ENCODE results near the gene GRIK4. TPM values are rescaled to one million over a fixed set of nuclear protein-coding genes. Genes with fewer than 3 reads are reported as not detected.

GRIK4 gene
- total RNA-seq, 1 donor from 2014 or later: 4.5 TPM

DNA sequence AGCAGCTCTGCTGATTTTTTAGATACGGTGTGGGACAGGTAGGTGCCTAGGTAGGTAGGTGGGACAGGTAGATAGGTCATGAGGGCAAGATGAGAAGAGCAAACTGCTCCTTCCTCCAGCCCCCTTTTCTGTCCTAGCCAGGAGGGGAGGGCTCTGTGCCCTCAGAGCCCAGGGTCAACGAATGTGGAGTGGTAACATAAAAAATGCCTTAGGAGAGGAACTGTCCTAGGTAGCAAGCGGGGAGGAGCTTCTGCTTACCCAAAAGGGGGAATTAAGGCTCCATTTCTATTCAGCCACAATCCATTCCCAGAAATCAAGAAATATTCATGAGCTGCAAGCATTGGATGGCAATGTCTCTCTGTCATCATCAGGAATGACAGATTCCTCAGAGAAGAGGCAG lies 234.8 kb downstream of the GRIK4 start:
- Mint-ChIP-seq H3K36me3 (ENCODE audit: low read depth, unreplicated experiment) (no peaks in the 10 kb centered on the region), H3K27ac (ENCODE audit: unreplicated experiment) (no peak overlapping the region), H3K9me3 (ENCODE audit: unreplicated experiment) (no peaks in the 10 kb centered on the region), H3K4me1 (ENCODE audit: unreplicated experiment) (no peaks in the 10 kb centered on the region), H3K27me3 (ENCODE audit: unreplicated experiment) (peaks cover 2% of the 10 kb centered on the region), H3K4me3 (ENCODE audit: unreplicated experiment) (no peak overlapping the region)
- DNase-seq (ENCODE audit: low spot score): no peak
- TF ChIP-seq, protein P1, sequence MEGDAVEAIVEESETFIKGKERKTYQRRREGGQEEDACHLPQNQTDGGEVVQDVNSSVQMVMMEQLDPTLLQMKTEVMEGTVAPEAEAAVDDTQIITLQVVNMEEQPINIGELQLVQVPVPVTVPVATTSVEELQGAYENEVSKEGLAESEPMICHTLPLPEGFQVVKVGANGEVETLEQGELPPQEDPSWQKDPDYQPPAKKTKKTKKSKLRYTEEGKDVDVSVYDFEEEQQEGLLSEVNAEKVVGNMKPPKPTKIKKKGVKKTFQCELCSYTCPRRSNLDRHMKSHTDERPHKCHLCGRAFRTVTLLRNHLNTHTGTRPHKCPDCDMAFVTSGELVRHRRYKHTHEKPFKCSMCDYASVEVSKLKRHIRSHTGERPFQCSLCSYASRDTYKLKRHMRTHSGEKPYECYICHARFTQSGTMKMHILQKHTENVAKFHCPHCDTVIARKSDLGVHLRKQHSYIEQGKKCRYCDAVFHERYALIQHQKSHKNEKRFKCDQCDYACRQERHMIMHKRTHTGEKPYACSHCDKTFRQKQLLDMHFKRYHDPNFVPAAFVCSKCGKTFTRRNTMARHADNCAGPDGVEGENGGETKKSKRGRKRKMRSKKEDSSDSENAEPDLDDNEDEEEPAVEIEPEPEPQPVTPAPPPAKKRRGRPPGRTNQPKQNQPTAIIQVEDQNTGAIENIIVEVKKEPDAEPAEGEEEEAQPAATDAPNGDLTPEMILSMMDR (IDR thresholded peaks at IDR 0.05; ENCODE audit: unreplicated experiment): no peak

DNA sequence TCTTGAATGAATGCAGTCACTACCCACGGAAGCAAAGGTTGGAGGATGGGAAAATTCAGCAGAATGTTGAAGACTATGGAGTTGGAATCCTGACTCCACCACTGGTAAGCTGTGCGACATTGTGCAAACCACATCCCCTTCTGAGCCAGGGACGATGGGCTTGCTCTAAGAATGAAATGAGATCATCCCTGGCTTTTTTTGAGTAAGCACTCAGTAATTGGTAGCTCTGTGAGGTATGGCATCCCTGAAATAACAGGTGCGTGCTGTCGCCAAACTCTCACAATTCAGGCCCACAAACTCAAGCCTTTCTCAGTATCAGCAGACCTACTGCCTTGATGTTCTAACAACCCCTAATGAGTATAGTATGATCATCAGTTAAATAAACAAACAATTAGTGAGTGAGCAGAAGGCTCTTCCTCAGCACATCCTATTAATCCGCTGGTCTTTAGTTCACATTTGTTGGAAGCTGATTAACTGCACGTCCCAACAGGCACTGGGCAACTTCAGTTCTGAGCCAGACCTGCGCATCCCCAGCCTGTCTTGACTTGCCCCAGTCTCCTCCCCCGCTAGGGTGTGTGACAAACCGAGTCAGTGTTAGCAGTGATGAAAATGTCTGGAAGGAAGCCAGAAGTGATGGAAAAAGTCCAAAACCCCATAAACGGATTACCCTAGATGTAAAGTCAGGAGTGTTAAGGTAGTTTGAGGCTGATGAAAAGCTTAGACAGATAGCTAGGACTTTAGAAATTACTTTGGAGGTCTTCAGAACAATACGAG lies 235.5 kb downstream of the GRIK4 start:
- Mint-ChIP-seq H3K4me3 (ENCODE audit: unreplicated experiment) (no peak overlapping the region), H3K9me3 (ENCODE audit: unreplicated experiment) (no peaks in the 10 kb centered on the region)

DNA sequence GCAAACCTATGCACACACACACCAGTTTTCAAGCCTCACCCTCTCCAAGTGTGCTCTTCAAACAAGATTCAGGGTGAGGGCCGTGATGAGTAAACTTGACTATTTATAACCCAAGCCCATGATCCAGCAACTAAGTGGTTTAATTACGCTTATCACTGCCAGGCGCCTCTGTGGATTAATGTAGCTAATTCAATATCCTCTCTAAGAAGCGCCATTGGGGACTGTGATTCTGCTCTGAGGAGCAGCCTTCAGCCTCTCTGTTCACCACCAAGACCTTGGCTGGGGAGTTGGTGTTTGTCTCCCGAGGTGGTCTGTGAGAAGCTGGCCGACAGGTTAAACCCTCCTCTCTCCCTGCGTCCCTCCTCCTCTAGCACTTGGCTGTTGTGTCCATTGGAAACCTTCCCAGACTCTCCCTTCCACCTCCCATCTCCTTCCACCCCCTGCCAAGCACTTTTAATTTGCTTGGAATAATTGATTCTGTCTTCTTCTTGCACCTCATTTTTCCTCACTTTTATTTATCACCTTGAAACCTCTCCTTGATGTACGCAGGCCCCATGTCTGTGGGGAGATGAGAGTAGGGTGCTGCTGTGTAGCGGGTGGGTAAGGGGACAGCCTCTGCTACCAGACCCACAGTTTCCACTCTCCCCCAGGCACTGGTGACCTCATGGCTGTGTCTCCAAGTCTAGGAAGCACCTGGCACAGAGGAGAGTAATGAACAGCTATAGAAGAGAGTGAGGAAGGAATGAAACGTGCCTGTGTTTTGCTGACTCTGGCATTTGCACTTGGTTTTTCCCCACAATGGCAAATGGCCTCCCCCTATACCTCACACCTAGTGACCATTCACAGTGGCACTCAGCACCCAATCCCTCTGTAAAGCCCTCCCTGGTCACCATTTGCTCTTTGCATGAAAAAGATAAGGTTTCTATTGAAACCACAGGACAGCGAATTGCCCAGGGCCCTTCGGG lies 236.6 kb downstream of the GRIK4 start:
- Mint-ChIP-seq H3K4me3 (ENCODE audit: unreplicated experiment) (no peak overlapping the region), H3K27ac (ENCODE audit: unreplicated experiment) (no peak overlapping the region), H3K9me3 (ENCODE audit: unreplicated experiment) (no peaks in the 10 kb centered on the region), H3K27me3 (ENCODE audit: unreplicated experiment) (peaks cover 2% of the 10 kb centered on the region), H3K4me1 (ENCODE audit: unreplicated experiment) (no peaks in the 10 kb centered on the region), H3K36me3 (ENCODE audit: low read depth, unreplicated experiment) (no peaks in the 10 kb centered on the region)
- no peak for DNase-seq (ENCODE audit: low spot score)
- TF ChIP-seq, protein P1 (IDR thresholded peaks at IDR 0.05; ENCODE audit: unreplicated experiment): no peak

More for the DNA sequence above, 235.5 kb downstream of the GRIK4 start:
- H3K27me3 Mint-ChIP-seq (ENCODE audit: unreplicated experiment): peaks cover 2% of the 10 kb centered on the region
- no peak overlapping the region for H3K27ac Mint-ChIP-seq (ENCODE audit: unreplicated experiment)
- no peaks in the 10 kb centered on the region for H3K4me1 Mint-ChIP-seq (ENCODE audit: unreplicated experiment)
- no peaks in the 10 kb centered on the region for H3K36me3 Mint-ChIP-seq (ENCODE audit: low read depth, unreplicated experiment)
- TF ChIP-seq, protein P1 (IDR thresholded peaks at IDR 0.05; ENCODE audit: unreplicated experiment): no peak
- no peak for DNase-seq (ENCODE audit: low spot score)

DNA sequence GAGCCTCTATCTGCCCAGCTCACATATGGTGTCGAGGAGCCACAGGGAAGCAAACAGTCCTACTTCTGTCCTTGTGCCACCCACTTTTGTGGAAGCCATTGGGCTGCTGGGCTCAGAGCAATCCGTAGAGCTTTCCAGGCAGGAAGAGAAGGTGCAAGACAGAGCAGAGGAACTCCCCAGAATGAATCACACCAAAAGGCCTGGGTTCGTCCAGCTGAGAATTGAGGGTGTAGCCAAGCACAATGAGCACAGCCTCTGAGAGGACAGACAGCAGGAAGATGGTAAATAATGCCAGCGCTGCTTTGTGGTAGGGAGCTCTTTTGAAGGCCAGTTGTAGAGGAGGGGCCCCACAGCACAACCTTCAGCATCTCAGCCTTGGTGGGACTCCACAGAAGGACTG lies 237.8 kb downstream of the GRIK4 start:
- Mint-ChIP-seq H3K27ac (ENCODE audit: unreplicated experiment) (no peak overlapping the region), H3K4me3 (ENCODE audit: unreplicated experiment) (no peak overlapping the region), H3K36me3 (ENCODE audit: low read depth, unreplicated experiment) (no peaks in the 10 kb centered on the region), H3K9me3 (ENCODE audit: unreplicated experiment) (no peaks in the 10 kb centered on the region), H3K27me3 (ENCODE audit: unreplicated experiment) (peaks cover 3% of the 10 kb centered on the region), H3K4me1 (ENCODE audit: unreplicated experiment) (no peaks in the 10 kb centered on the region)
- TF ChIP-seq, protein P1 (IDR thresholded peaks at IDR 0.05; ENCODE audit: unreplicated experiment): no peak
- DNase-seq (ENCODE audit: low spot score): no peak
